Measurements from ENCODE around the gene ASTN2.

- TF ChIP-seq EZH2phosphoT487 (IDR thresholded peaks at IDR 0.05; ENCODE audit: borderline replicate concordance, low read length) (no peak), CTCF (IDR thresholded peaks at IDR 0.05; ENCODE audit: low read depth, low read length, poor library complexity, severe bottlenecking) (no peak)
These were observed 570.2 kb downstream of the ASTN2 start for GRCh38 chr9:116844621-116845020.

Measured in DOHH2 (cell line).